OCI-LY7 (cell line): ENCODE results near the gene OVCH2. TPM values are rescaled to one million over a fixed set of nuclear protein-coding genes. Genes with fewer than 3 reads are reported as not detected.

Experiments
- BruUV-seq: library from RNA; stranded (reverse); fragments of 400-500 nt; replicated peaks from 2 replicates; lab custom pipeline; 2021; lab: Mats Ljungman, UMichigan
- CTCF ChIA-PET: fragments of 300-600 bp; sonication (Branson Sonifier 250); formaldehyde crosslinking; loops from one replicate; lab custom pipeline; 2022; ENCODE audit warnings: antibody characterized with exemption; ENCODE audit not compliant: unreplicated experiment; lab: Charles Lee
- POLR2A ChIA-PET: fragments of 300-600 bp; sonication (Branson Sonifier 250); formaldehyde crosslinking; loops from one replicate; lab custom pipeline; 2022; ENCODE audit warnings: antibody characterized with exemption; lab: Charles Lee
- DNase-seq: peaks from one replicate; pipeline ENCODE4 v3.0.0-alpha.2; 2015; ENCODE audit warnings: low spot score
- H2AFZ ChIP-seq: fragments of 200-600 bp; sonication (generic), shearing (Covaris generic); 2 replicates; pipeline ENCODE4 v1.6.1; 2014; ENCODE audit warnings: mild to moderate bottlenecking, antibody characterized with exemption, low read length, moderate library complexity
- H3K27ac ChIP-seq: fragments of 200-600 bp; sonication (generic); 2 replicates; pipeline ENCODE4 v1.5.1; 2014; ENCODE audit warnings: mixed run types, low read depth, mild to moderate bottlenecking, moderate library complexity, low read length, inconsistent platforms; ENCODE audit not compliant: poor library complexity, severe bottlenecking
- H3K36me3 ChIP-seq: fragments of 200-600 bp; sonication (generic); 2 replicates; pipeline ENCODE4 v1.6.1; 2014; ENCODE audit warnings: mild to moderate bottlenecking, antibody characterized with exemption, low read length, moderate library complexity, mixed read lengths; ENCODE audit not compliant: insufficient read depth
- H3K4me1 ChIP-seq: fragments of 200-600 bp; sonication (generic); 2 replicates; pipeline ENCODE4 v1.5.1; 2014; ENCODE audit warnings: mild to moderate bottlenecking, low read length; ENCODE audit not compliant: insufficient read depth, poor library complexity, severe bottlenecking
- H3K4me2 ChIP-seq: fragments of 200-600 bp; sonication (generic); 2 replicates; pipeline ENCODE4 v1.6.1; 2014; ENCODE audit warnings: mild to moderate bottlenecking, low read length
- H3K4me3 ChIP-seq: fragments of 200-600 bp; sonication (generic); 2 replicates; pipeline ENCODE4 v1.5.1; 2014; ENCODE audit warnings: mild to moderate bottlenecking, low read depth, low read length; ENCODE audit not compliant: poor library complexity, severe bottlenecking
- H3K79me2 ChIP-seq: fragments of 200-600 bp; sonication (generic); 2 replicates; pipeline ENCODE4 v1.6.1; 2016; ENCODE audit warnings: low read depth, mild to moderate bottlenecking, low read length, moderate library complexity, mixed read lengths; ENCODE audit not compliant: insufficient read depth
- H3K9me2 ChIP-seq: fragments of 200-600 bp; sonication (generic); 2 replicates; pipeline ENCODE4 v1.6.1; 2016; ENCODE audit warnings: mild to moderate bottlenecking, low read length, mixed read lengths; ENCODE audit not compliant: insufficient read depth
- H3K9me3 ChIP-seq: fragments of 200-600 bp; sonication (generic); 2 replicates; pipeline ENCODE4 v1.6.1; 2014; ENCODE audit warnings: mild to moderate bottlenecking, mixed run types, low read length, mixed read lengths
- H4K20me1 ChIP-seq: fragments of 200-600 bp; sonication (generic); 2 replicates; pipeline ENCODE4 v1.6.1; 2014; ENCODE audit warnings: mild to moderate bottlenecking, antibody characterized with exemption, low read length, moderate library complexity, mixed read lengths; ENCODE audit not compliant: insufficient read depth
- EZH2phosphoT487 ChIP-seq: fragments of 200-600 bp; sonication (generic); IDR thresholded peaks from 2 replicates; pipeline ENCODE4 v1.6.1; 2018; ENCODE audit warnings: low read depth, borderline replicate concordance, mild to moderate bottlenecking, mixed run types, antibody characterized with exemption, low read length, moderate library complexity, mixed read lengths
- intact Hi-C: fragments of 100-400 bp; cut with micrococcal nuclease; formaldehyde crosslinking; loops from one replicate; pipeline ENCODE4 v1.10.0; 2022; ENCODE audit not compliant: unreplicated experiment
- total RNA-seq, 2 experiments: library from RNA; depleted of rRNA in 1 of 2; stranded (reverse); fragments of >200 nt in 1 of 2; shearing (Covaris generic) in 1 of 2; gene quantifications; 2 replicates each; pipeline ENCODE4 v1.2.3, GENCODE V29; 2014 to 2022
- TF ChIP-seq, protein P1 (sequence below): fragments of 200-600 bp; sonication (generic); conservative IDR thresholded peaks from 2 replicates; pipeline ENCODE4 v1.5.1; 2014; ENCODE audit warnings: mild to moderate bottlenecking, antibody characterized with exemption, low read length, moderate library complexity, mixed read lengths

OVCH2 gene
- total RNA-seq, 2 experiments from 2014 or later, result not detected

DNA sequence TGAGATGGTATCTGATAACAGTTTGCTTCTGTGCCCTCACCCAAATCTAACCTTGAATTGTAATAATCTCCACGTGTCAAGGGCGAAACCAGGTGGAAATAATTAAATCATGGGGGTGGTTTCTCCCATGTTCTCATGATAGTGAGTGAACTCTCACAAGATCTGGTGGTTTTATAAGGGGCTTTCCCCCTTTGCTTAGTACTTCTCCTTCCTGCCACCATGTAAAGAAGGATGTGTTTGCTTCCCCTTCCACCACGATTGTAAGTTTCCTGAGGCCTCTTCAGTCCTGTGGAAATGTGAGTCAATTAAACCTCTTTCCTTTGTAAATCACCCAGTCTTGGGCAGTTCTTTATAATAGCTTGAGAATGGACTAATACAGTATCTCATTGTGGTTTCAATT is 8.5 kb upstream of the OVCH2 start:
- ChIA-PET POLR2A (no interaction called here), CTCF (no interaction called here)
- Histone ChIP-seq H3K9me2 (no peaks in the 10 kb centered on the region), H3K4me1 (no peaks in the 10 kb centered on the region), H3K27ac (no peak overlapping the region), H3K4me3 (no peak overlapping the region), H3K4me2 (no peak overlapping the region), H3K36me3 (no peaks in the 10 kb centered on the region), H3K79me2 (no peaks in the 10 kb centered on the region), H2AFZ (no peak overlapping the region), H3K9me3 (no peaks in the 10 kb centered on the region), H4K20me1 (no peaks in the 10 kb centered on the region)
- BruUV-seq, result no TSS peak
- no peak for DNase-seq
- TF ChIP-seq EZH2phosphoT487, result no peak
- TF ChIP-seq, protein P1, sequence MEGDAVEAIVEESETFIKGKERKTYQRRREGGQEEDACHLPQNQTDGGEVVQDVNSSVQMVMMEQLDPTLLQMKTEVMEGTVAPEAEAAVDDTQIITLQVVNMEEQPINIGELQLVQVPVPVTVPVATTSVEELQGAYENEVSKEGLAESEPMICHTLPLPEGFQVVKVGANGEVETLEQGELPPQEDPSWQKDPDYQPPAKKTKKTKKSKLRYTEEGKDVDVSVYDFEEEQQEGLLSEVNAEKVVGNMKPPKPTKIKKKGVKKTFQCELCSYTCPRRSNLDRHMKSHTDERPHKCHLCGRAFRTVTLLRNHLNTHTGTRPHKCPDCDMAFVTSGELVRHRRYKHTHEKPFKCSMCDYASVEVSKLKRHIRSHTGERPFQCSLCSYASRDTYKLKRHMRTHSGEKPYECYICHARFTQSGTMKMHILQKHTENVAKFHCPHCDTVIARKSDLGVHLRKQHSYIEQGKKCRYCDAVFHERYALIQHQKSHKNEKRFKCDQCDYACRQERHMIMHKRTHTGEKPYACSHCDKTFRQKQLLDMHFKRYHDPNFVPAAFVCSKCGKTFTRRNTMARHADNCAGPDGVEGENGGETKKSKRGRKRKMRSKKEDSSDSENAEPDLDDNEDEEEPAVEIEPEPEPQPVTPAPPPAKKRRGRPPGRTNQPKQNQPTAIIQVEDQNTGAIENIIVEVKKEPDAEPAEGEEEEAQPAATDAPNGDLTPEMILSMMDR, result no peak
- intact Hi-C loops, result no loop called here

DNA sequence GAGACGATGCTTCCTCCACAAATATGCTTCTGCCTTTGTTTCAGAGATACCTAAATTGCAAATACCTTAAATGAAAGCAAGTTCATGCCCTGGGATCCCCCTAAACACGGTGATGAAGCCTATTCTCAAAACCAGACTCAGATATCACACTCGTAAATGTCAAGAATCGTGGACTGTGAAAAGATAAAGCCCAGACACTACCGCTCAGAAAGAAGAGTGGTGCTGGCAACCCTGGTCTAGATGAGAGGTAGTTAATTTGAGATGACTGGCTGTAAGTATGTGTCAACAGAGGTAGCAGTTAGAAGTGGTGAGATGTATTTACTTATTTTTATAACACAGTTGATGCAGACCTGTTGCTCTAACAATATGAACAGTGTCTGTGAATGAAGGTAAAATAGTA is 2.5 kb downstream of the OVCH2 start:
- ChIA-PET POLR2A (no interaction called here), CTCF (no interaction called here)
- no peaks in the 10 kb centered on the region for H3K9me3 ChIP-seq
- DNase-seq, result no peak
- intact Hi-C loops, result no loop called here
- H3K79me2 ChIP-seq, result no peaks in the 10 kb centered on the region
- no peaks in the 10 kb centered on the region for H3K36me3 ChIP-seq
- H3K4me3 ChIP-seq, result no peak overlapping the region
- H2AFZ ChIP-seq, result no peak overlapping the region
- H3K27ac ChIP-seq, result no peak overlapping the region
- no peaks in the 10 kb centered on the region for H3K9me2 ChIP-seq
- H3K4me2 ChIP-seq, result no peak overlapping the region
- H4K20me1 ChIP-seq, result no peaks in the 10 kb centered on the region
- no peaks in the 10 kb centered on the region for H3K4me1 ChIP-seq
- no TSS peak for BruUV-seq
- TF ChIP-seq EZH2phosphoT487, result no peak
- TF ChIP-seq, protein P1, result no peak

DNA sequence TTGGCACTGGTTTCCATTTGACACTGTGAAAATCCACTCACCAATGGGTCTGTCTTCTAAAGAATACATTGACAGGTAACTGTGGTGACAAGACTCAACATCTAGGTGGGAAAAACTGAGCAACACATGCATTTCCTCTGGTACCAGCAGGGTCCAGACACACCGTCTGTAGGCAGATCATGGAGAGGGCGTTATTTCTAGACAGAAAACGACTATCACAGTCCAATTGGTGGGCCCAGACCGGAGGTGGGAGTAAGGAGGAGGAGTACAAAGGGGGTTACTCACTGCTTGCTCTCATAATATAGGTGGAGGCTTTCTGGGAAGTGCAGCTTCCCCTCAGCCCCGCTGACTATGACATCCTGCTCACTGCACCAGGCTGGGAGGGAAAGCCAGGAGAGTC is 9.9 kb downstream of the OVCH2 start:
- BruUV-seq, result no TSS peak
- Histone ChIP-seq H3K79me2 (no peaks in the 10 kb centered on the region), H2AFZ (peak overlapping the region; percentile 2; the same call in 1 of the 2 replicates), H3K4me2 (no peak overlapping the region), H3K4me1 (no peaks in the 10 kb centered on the region), H3K4me3 (no peak overlapping the region), H3K9me3 (no peaks in the 10 kb centered on the region), H3K36me3 (no peaks in the 10 kb centered on the region), H4K20me1 (no peaks in the 10 kb centered on the region), H3K9me2 (no peaks in the 10 kb centered on the region), H3K27ac (no peak overlapping the region)
- POLR2A ChIA-PET, result no interaction called here
- intact Hi-C loops, result no loop called here
- TF ChIP-seq, protein P1, result no peak
- TF ChIP-seq EZH2phosphoT487, result no peak
- CTCF ChIA-PET, result no interaction called here
- DNase-seq, result no peak
